NOMO-1 treated with DMSO at 0.1 percent for 48 hours (cell line): ENCODE data around the gene DNAH17.

ENCODE experiments used
- DNase-seq: peaks from one replicate; lab custom pipeline; 2025; ENCODE audit not compliant: unreplicated experiment; lab: John Stamatoyannopoulos, UW

DNAH17 gene

GRCh38 chr17:78458736-78459335 lies 118.4 kb downstream of the DNAH17 start:
- no peak for DNase-seq

GRCh38 chr17:78458091-78458490 lies 119.1 kb downstream of the DNAH17 start:
- no peak for DNase-seq

DNA sequence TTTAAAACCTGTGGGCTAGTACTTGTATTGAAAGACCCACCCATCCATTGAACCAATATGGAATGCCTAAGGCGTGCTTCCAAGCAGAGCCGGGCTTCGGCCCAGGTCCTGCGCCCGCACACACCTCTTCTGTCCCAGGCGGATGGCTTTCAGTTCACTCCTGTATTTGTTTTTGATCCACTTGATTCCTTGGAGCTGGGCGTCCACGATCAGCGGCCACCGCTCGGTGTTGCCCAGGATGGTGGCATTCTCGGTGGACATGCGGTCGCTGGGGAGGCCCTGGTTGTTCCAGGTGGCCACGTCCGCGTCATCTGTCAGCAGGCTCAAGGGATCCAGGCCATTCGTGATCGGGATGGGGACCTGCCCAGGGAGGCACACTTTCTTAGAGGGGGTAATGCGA lies 122.8 kb downstream of the DNAH17 start:
- no peak for DNase-seq

- DNase-seq = no peak
These were observed 125.4 kb downstream of the DNAH17 start for GRCh38 chr17:78451753-78452152.

- DNase-seq = peak; percentile 41
These were observed 126.4 kb downstream of the DNAH17 start for GRCh38 chr17:78450696-78451345.

- DNase-seq = no peak
These were observed 127.1 kb downstream of the DNAH17 start for GRCh38 chr17:78449983-78450595.

- peak; percentile 7 for DNase-seq
These were observed 128.7 kb downstream of the DNAH17 start for GRCh38 chr17:78448356-78448993.

DNA sequence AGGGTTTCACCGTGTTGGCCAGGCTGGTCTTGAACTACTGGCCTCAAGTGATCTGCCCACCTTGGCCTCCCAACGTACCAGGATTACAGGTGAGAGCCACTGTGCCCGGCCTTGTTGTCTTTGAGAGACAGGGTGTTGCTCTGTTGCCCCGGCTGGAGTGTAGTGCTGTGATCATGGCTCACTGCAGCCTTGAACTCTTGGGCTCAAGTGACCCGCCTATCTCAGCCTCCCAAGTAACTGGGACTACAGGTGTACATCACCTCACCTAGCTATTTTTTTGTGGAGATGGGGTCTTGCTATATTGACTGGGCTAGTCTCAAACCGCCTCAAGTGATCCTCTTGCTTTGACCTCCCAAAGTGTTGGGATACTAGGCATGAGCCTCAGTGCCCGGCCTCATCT lies 130.4 kb downstream of the DNAH17 start:
- DNase-seq = no peak

DNA sequence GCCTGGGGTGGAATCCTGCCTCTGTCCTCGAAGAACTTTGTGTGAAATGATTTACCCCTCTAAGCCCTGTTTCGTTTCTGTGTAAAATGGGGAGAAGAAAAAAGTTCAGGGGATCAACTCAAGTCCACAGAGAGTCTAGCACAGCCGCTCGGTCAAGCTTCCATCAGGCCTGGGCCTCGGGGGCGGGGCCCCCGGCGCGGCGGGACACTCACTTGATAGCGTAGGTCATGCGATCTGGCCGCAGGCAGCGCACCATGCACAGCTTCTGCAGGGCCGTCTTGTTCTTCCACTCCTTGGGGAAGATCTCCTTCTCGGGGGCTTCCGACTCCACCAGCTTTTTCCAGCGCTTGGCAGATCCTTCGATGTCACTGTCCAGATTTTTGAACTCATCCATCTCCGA lies 132.8 kb downstream of the DNAH17 start:
- DNase-seq = no peak

DNA sequence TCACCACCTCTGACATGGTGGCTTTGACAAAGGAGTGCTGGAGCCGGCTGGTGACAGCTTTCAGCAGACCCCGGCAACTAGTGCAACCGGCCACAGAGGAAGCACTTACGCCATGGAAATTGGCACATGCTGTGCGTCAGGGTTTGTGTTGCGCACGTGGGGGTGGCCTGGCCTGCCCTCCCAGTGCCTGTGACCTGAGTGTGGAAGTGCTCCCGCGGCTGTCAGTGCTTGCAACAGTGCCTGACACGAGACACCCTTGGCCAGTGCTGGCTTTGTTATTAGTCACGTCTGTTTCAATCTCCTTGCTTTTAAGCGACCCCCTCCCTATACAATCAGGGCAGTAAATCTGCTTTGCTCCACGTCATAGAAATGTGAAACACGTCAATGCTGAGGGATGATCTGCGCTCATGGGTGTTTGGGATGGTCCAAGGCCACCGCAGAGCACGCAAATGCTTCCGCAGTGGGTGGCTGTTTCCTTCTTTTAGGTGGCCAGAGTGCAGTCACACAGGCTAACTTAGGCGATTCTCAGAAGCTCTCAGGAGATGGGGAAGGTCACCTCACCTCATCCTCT lies 134.5 kb downstream of the DNAH17 start:
- peak; percentile 94 for DNase-seq

DNA sequence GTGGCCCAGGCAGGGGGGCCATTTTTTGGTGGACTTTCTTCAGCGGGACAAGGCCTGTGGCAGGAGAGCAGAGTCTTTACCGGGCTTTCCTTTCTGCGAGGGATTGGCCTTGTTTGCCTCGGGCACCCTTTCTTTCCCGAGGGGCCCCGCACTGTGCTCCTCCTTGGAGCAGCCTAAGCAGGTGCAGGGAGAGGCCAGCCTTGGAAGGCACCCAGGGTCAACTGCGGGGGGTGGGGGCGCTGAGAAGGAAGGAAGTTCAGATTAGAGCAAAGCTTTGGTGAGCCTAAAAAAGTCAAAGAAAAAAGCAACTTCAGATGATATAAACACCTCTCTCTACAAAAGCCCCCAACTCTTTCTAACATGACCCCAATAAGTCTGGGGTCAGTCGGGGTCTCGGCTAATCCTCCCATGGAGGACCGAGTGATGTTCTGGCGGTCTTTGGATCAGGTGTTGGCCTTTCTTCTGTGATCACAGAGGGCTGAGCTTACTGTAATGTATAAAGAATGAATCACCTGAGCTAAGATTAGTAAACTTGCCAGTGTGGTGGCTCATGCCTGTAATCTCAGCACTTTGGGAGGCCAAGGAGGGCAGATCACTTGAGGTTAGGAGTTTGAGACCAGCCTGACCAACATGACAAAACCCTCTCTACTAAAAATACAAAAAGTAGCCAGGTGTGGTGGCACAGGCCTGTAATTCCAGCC lies 135.8 kb downstream of the DNAH17 start:
- no peak for DNase-seq

DNA sequence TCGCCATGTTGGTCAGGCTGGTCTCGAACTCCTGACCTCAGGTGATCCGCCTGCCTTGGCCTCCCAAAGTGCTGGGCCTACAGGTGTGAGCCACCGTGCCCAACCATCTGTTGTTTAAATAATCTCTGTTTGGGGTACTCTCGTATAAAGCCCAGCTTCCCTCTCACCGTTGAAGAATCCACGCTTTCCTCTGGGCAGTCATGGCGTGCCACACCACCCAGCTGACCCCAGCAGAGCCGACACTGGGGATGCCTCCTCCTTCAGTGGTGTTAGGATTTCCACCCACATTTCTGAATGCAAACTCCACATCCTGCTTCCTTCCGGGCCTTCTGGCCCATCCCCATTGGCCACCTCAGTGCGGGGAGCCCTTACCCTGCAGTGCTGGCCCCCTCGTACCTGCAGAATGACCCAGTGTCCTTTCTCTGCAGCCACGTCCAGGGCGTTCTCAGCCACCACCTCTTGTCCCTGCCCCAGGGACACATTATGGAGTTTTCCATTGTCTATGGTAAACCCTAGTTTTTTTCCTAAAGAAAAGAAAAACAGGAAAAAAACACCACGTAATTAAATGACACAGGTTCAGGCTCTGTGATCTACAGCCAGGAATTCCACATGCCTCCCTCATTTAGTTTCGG lies 138.4 kb downstream of the DNAH17 start:
- no peak for DNase-seq

- DNase-seq = no peak
These were observed 138.9 kb downstream of the DNAH17 start for GRCh38 chr17:78438271-78438691.

GRCh38 chr17:78437508-78438169 lies 139.6 kb downstream of the DNAH17 start:
- DNase-seq = no peak

DNA sequence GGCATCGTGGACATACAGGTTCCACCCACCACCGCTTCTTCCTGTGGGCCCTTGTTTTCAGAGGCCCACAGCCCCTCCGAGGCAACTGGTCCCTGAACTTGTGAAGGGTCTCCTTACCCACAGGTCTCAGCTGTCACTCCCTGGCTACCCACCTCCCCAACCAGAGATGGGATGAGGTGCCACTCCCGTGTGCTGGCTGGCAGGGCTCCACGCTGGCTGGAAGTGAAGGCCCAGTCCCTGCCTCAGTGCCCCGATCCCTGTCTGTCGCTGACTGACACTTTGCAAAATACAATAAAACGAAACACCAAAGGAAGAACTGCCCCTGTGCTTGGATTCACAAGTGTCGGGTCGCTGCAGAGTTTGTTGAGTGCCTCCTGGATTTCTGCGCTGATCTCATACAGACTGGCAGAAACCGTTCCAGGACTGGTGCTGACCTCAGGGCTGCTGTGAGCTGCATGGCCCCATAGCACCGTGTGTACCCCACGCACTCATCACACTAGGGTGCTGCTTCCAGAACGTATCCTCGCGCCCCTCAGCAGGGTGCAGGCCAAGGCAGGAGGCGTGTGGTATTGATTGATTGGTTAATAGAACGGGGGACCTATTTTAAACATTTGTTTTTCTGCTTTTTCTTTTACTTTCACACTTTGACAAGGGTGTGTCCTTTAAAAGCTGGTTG lies 141.7 kb downstream of the DNAH17 start:
- DNase-seq = no peak

- DNase-seq = no peak
These were observed 142.5 kb downstream of the DNAH17 start for GRCh38 chr17:78434455-78435329.

- DNase-seq = no peak
These were observed 143.3 kb downstream of the DNAH17 start for GRCh38 chr17:78433780-78434335.

DNA sequence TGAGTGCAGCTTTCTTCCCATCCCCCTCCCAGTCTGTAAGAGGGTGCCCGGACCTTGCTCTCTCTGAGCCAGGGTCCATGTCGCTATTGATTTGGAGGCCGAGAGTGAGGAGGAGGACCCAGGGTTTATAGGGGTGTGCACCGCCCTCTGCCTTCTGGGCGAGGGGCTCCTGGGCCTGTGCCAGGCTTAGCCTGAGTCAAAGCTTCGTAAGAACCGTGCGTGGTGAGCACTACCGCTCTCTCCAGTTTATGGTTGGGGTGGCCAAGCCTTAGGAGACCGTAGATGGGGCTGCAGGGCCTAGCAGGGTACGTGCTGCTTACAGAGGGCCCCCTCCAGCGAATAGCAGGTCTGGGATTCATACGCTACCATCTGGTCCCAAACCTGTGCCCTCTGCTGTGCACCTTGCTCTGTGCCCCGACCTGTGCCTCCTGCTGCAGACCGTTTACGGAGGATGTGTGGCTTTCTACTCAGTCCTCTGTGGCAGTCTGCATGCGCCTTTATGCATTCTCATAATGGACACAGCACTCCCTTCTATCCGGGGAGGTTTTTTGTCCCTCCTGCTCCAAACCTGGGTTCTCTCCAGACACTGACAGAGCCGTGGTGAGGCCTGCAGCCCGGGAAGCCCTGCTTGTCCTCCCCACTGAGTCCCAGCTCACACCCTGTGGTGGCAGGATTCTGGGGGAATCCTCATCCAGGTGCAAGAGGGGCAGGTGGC lies 144.0 kb downstream of the DNAH17 start:
- DNase-seq = no peak
